ENCODE measurements around the gene TIMP2.
"Not testable (repeated sequence)": the region's sequence is repeated elsewhere in the genome, so short reads cannot be mapped to it uniquely, and the experiment has no call there.

TIMP2 gene

GRCh38 chr17:78956254-78956653 is 31.1 kb upstream of the TIMP2 start:
- no peak for DNase-seq (ENCODE audit: low read depth)

- DNase-seq (ENCODE audit: low read depth) = no peak
Measured at GRCh38 chr17:78954684-78955083, 29.5 kb upstream of the TIMP2 start.

- no peak for DNase-seq (ENCODE audit: low read depth)
Measured at GRCh38 chr17:78953356-78954350, 28.5 kb upstream of the TIMP2 start.

GRCh38 chr17:78952706-78953105 is 27.5 kb upstream of the TIMP2 start:
- no peak for DNase-seq (ENCODE audit: low read depth)

- no peak for DNase-seq (ENCODE audit: low read depth)
Measured at GRCh38 chr17:78951967-78952551, 26.9 kb upstream of the TIMP2 start.

- DNase-seq (ENCODE audit: low read depth) = no peak
Measured at GRCh38 chr17:78950870-78951269, 25.7 kb upstream of the TIMP2 start.

GRCh38 chr17:78947235-78948149 is 22.3 kb upstream of the TIMP2 start:
- no peak for DNase-seq (ENCODE audit: low read depth)

- no peak for DNase-seq (ENCODE audit: low read depth)
Measured at GRCh38 chr17:78946631-78947030, 21.4 kb upstream of the TIMP2 start.

GRCh38 chr17:78946131-78946530 is 20.9 kb upstream of the TIMP2 start:
- DNase-seq (ENCODE audit: low read depth) = no peak

GRCh38 chr17:78945455-78945854 is 20.3 kb upstream of the TIMP2 start:
- not testable (repeated sequence) for DNase-seq (ENCODE audit: low read depth)

GRCh38 chr17:78944956-78945355 is 19.8 kb upstream of the TIMP2 start:
- no peak for DNase-seq (ENCODE audit: low read depth)

GRCh38 chr17:78944026-78944425 is 18.8 kb upstream of the TIMP2 start:
- DNase-seq (ENCODE audit: low read depth) = no peak

- DNase-seq (ENCODE audit: low read depth) = no peak
Measured at GRCh38 chr17:78940708-78941107, 15.5 kb upstream of the TIMP2 start.

- DNase-seq (ENCODE audit: low read depth) = no peak
Measured at GRCh38 chr17:78940258-78940657, 15.1 kb upstream of the TIMP2 start.

- DNase-seq (ENCODE audit: low read depth) = no peak
Measured at GRCh38 chr17:78939615-78940014, 14.4 kb upstream of the TIMP2 start.

- DNase-seq (ENCODE audit: low read depth) = no peak
Measured at GRCh38 chr17:78937561-78937960, 12.4 kb upstream of the TIMP2 start.

- no peak for DNase-seq (ENCODE audit: low read depth)
Measured at GRCh38 chr17:78935419-78936323, 10.5 kb upstream of the TIMP2 start.

GRCh38 chr17:78934681-78935418 is 9.7 kb upstream of the TIMP2 start:
- no peak for DNase-seq (ENCODE audit: low read depth)

- DNase-seq (ENCODE audit: low read depth) = no peak
Measured at GRCh38 chr17:78933959-78934568, 8.9 kb upstream of the TIMP2 start.
